Stimulated activated CD4-positive, alpha-beta T cell treated with anti-CD3 and anti-CD28 coated beads, Interleukin-2, amount 100 ng/mL, for 4 hours (primary cell): ENCODE measurements around the gene SHROOM3.

Experiments
- DNase-seq: peaks from one replicate; pipeline ENCODE4 v3.0.0-alpha.2; 2020; ENCODE audit warnings: low read depth

Gene SHROOM3

GRCh38 chr4:76663824-76664223 lies 228.8 kb downstream of the SHROOM3 start:
- no peak for DNase-seq

GRCh38 chr4:76665153-76665552 lies 230.1 kb downstream of the SHROOM3 start:
- DNase-seq: no peak

- DNase-seq: no peak
Observed at GRCh38 chr4:76665721-76666120, 230.7 kb downstream of the SHROOM3 start.

GRCh38 chr4:76666944-76667532 lies 232.0 kb downstream of the SHROOM3 start:
- DNase-seq: no peak

- no peak for DNase-seq
Observed at GRCh38 chr4:76670631-76671030, 235.6 kb downstream of the SHROOM3 start.

- no peak for DNase-seq
Observed at GRCh38 chr4:76673362-76673761, 238.3 kb downstream of the SHROOM3 start.

- DNase-seq: no peak
Observed at GRCh38 chr4:76674983-76675382, 240.0 kb downstream of the SHROOM3 start.

- no peak for DNase-seq
Observed at GRCh38 chr4:76677571-76678326, 242.7 kb downstream of the SHROOM3 start.

GRCh38 chr4:76679691-76680090 lies 244.7 kb downstream of the SHROOM3 start:
- DNase-seq: no peak

- DNase-seq: no peak
Observed at GRCh38 chr4:76680952-76681351, 245.9 kb downstream of the SHROOM3 start.

- DNase-seq: no peak
Observed at GRCh38 chr4:76681996-76682395, 247.0 kb downstream of the SHROOM3 start.

- DNase-seq: no peak
Observed at GRCh38 chr4:76683144-76683543, 248.1 kb downstream of the SHROOM3 start.

GRCh38 chr4:76687746-76688448 lies 252.9 kb downstream of the SHROOM3 start:
- no peak for DNase-seq

- DNase-seq: no peak
Observed at GRCh38 chr4:76688619-76689144, 253.7 kb downstream of the SHROOM3 start.

GRCh38 chr4:76689145-76689817 lies 254.3 kb downstream of the SHROOM3 start:
- peak; percentile 1 for DNase-seq

- no peak for DNase-seq
Observed at GRCh38 chr4:76690011-76690905, 255.2 kb downstream of the SHROOM3 start.

GRCh38 chr4:76690906-76691275 lies 255.9 kb downstream of the SHROOM3 start:
- no peak for DNase-seq

- no peak for DNase-seq
Observed at GRCh38 chr4:76691807-76692582, 257.0 kb downstream of the SHROOM3 start.

- DNase-seq: no peak
Observed at GRCh38 chr4:76692761-76693160, 257.7 kb downstream of the SHROOM3 start.

GRCh38 chr4:76694056-76694455 lies 259.0 kb downstream of the SHROOM3 start:
- no peak for DNase-seq

GRCh38 chr4:76696109-76696508 lies 261.1 kb downstream of the SHROOM3 start:
- no peak for DNase-seq
